Mesodermal cell (in vitro differentiated cells): Measurements from ENCODE around the gene MAP3K5.

Experiments used
- H3K27ac ChIP-seq: 2 replicates; pipeline ENCODE4 v1.7.0; 2013; ENCODE audit warnings: mild to moderate bottlenecking, low read depth, low read length, moderate library complexity; ENCODE audit not compliant: severe bottlenecking
- H3K36me3 ChIP-seq: 2 replicates; pipeline ENCODE4 v1.7.1; 2013; ENCODE audit warnings: mild to moderate bottlenecking, low read length, moderate library complexity; ENCODE audit not compliant: control insufficient read depth, insufficient read depth
- H3K4me1 ChIP-seq: one replicate; pipeline ENCODE4 v1.7.1; 2013; ENCODE audit warnings: mild to moderate bottlenecking, low read length; ENCODE audit not compliant: insufficient read depth, control insufficient read depth, poor library complexity, severe bottlenecking
- H3K4me3 ChIP-seq: 2 replicates; pipeline ENCODE4 v1.7.0; 2013; ENCODE audit warnings: low read length, control low read depth, mild to moderate bottlenecking; ENCODE audit not compliant: insufficient read depth, poor library complexity, severe bottlenecking; ENCODE audit errors: extremely low read depth
- H3K9me3 ChIP-seq: 2 replicates; pipeline ENCODE4 v1.7.1; 2013; ENCODE audit warnings: mild to moderate bottlenecking, low read length, moderate library complexity; ENCODE audit not compliant: control insufficient read depth
- WGBS, 2 experiments: methylation state at CpG; one replicate each; pipeline ENCODE4 v1.1.5; 2013; ENCODE audit warnings: missing lambda C conversion rate in 2 of 2; ENCODE audit not compliant: insufficient coverage in 2 of 2; 5-methylcytosine and 5-hydroxymethylcytosine counted together

The MAP3K5 gene

GRCh38 chr6:136744889-136745288 lies 47.4 kb downstream of the MAP3K5 start:
- Histone ChIP-seq H3K36me3 (no peaks in the 10 kb centered on the region), H3K4me1 (no peaks in the 10 kb centered on the region), H3K4me3 (no peak overlapping the region), H3K9me3 (no peaks in the 10 kb centered on the region), H3K27ac (no peak overlapping the region)
- 100% methylated on average over 2 of the region's 5 CpGs; no CpG with 5 or more reads in 1 of the 2 experiments for WGBS, 2 experiments

- H3K4me1 ChIP-seq = no peaks in the 10 kb centered on the region
Measured at GRCh38 chr6:136742125-136742524, 50.2 kb downstream of the MAP3K5 start.

GRCh38 chr6:136740050-136740974 lies 52.0 kb downstream of the MAP3K5 start:
- no peaks in the 10 kb centered on the region for H3K36me3 ChIP-seq
- no peaks in the 10 kb centered on the region for H3K4me1 ChIP-seq
- H3K9me3 ChIP-seq = no peaks in the 10 kb centered on the region
- WGBS, 2 experiments = 87 to 94% methylated on average over 2 of the region's 10 CpGs
- no peak overlapping the region for H3K27ac ChIP-seq
- no peak overlapping the region for H3K4me3 ChIP-seq

More at GRCh38 chr6:136742125-136742524, 50.2 kb downstream of the MAP3K5 start:
- Histone ChIP-seq H3K4me3 (no peak overlapping the region), H3K36me3 (no peaks in the 10 kb centered on the region), H3K27ac (no peak overlapping the region), H3K9me3 (no peaks in the 10 kb centered on the region)
- WGBS, 2 experiments = 80% methylated on average over 1 of the region's 2 CpGs; no CpG with 5 or more reads in 1 of the 2 experiments

- no peak overlapping the region for H3K27ac ChIP-seq
- H3K4me1 ChIP-seq = no peaks in the 10 kb centered on the region
- 100% methylated on average over 1 of the region's 3 CpGs for WGBS, 2 experiments
- H3K4me3 ChIP-seq = no peak overlapping the region
- H3K36me3 ChIP-seq = no peaks in the 10 kb centered on the region
- H3K9me3 ChIP-seq = no peaks in the 10 kb centered on the region
Measured at GRCh38 chr6:136739501-136739900, 52.8 kb downstream of the MAP3K5 start.

- no peak overlapping the region for H3K27ac ChIP-seq
- H3K4me1 ChIP-seq = no peaks in the 10 kb centered on the region
- H3K4me3 ChIP-seq = no peak overlapping the region
- H3K36me3 ChIP-seq = no peaks in the 10 kb centered on the region
- H3K9me3 ChIP-seq = no peaks in the 10 kb centered on the region
- WGBS, 2 experiments = 96 to 98% methylated on average over 3 to 4 of the region's 4 CpGs
Measured at GRCh38 chr6:136739071-136739470, 53.2 kb downstream of the MAP3K5 start.

GRCh38 chr6:136738692-136739057 lies 53.6 kb downstream of the MAP3K5 start:
- Histone ChIP-seq H3K27ac (no peak overlapping the region), H3K4me1 (no peaks in the 10 kb centered on the region), H3K4me3 (no peak overlapping the region), H3K9me3 (no peaks in the 10 kb centered on the region), H3K36me3 (no peaks in the 10 kb centered on the region)
- WGBS, 2 experiments = 74 to 87% methylated on average over 4 of the region's 6 CpGs

- H3K27ac ChIP-seq = no peak overlapping the region
- no peak overlapping the region for H3K4me3 ChIP-seq
- H3K9me3 ChIP-seq = no peaks in the 10 kb centered on the region
Measured at GRCh38 chr6:136737871-136738691, 54.2 kb downstream of the MAP3K5 start.

GRCh38 chr6:136737374-136737844 lies 54.9 kb downstream of the MAP3K5 start:
- Histone ChIP-seq H3K27ac (no peak overlapping the region), H3K36me3 (no peaks in the 10 kb centered on the region), H3K4me1 (no peaks in the 10 kb centered on the region), H3K4me3 (no peak overlapping the region), H3K9me3 (no peaks in the 10 kb centered on the region)
- WGBS, 2 experiments = 97% methylated on average over 4 of the region's 5 CpGs; no CpG with 5 or more reads in 1 of the 2 experiments

More at GRCh38 chr6:136737871-136738691, 54.2 kb downstream of the MAP3K5 start:
- Histone ChIP-seq H3K36me3 (no peaks in the 10 kb centered on the region), H3K4me1 (no peaks in the 10 kb centered on the region)
- WGBS, 2 experiments = 97% methylated on average over 4 to 5 of the region's 9 CpGs

GRCh38 chr6:136736281-136736960 lies 55.9 kb downstream of the MAP3K5 start:
- WGBS, 2 experiments = no CpG with 5 or more reads among the region's 5 CpGs

GRCh38 chr6:136734977-136735376 lies 57.3 kb downstream of the MAP3K5 start:
- Histone ChIP-seq H3K9me3 (no peaks in the 10 kb centered on the region), H3K4me3 (no peak overlapping the region)
- WGBS, 2 experiments = no CpG with 5 or more reads among the region's 1 CpG

More at GRCh38 chr6:136736281-136736960, 55.9 kb downstream of the MAP3K5 start:
- H3K9me3 ChIP-seq = no peaks in the 10 kb centered on the region
- H3K27ac ChIP-seq = no peak overlapping the region
- no peak overlapping the region for H3K4me3 ChIP-seq
- H3K36me3 ChIP-seq = no peaks in the 10 kb centered on the region
- no peaks in the 10 kb centered on the region for H3K4me1 ChIP-seq

More at GRCh38 chr6:136734977-136735376, 57.3 kb downstream of the MAP3K5 start:
- Histone ChIP-seq H3K27ac (no peak overlapping the region), H3K4me1 (no peaks in the 10 kb centered on the region), H3K36me3 (no peaks in the 10 kb centered on the region)
